Left lung (tissue), 10 donors: ENCODE measurements around the gene AGBL1. TPM values are rescaled to one million over a fixed set of nuclear protein-coding genes. Genes with fewer than 3 reads are reported as not detected.
A peak's percentile ranks its signal among the peaks of the same experiment; 100 is the strongest.

Source experiments
- ATAC-seq: fragments of 200-7000 bp; cut with Tn5 transposase; one replicate; pipeline ENCODE4 v1.9.1; 2020; ENCODE audit warnings: moderate library complexity
- DNase-seq, 4 donors: peaks; one replicate each; pipeline ENCODE4 v3.0.0-alpha.2; 2013 to 2020
- H3K27ac ChIP-seq, 2 donors: fragments of 200-600 bp; sonication (generic) in 1 of 2; one replicate each; pipeline versions ENCODE4 v1.5.0 to v1.8.0; 2020 to 2021
- H3K27me3 ChIP-seq, 2 donors: fragments of 200-600 bp; sonication (generic) in 1 of 2; one replicate each; pipeline versions ENCODE4 v1.5.0 to v1.8.0; 2020 to 2021
- H3K36me3 ChIP-seq, 2 donors: fragments of 200-600 bp; sonication (generic) in 1 of 2; one replicate each; pipeline versions ENCODE4 v1.5.0 to v1.8.0; 2020 to 2021
- H3K4me1 ChIP-seq, 2 donors: fragments of 200-600 bp; one replicate each; pipeline ENCODE4 v1.8.0; 2021
- H3K4me3 ChIP-seq, 2 donors: fragments of 200-600 bp; sonication (generic) in 1 of 2; one replicate each; pipeline versions ENCODE4 v1.5.0 to v1.8.0; 2020 to 2021; ENCODE audit warnings: mild to moderate bottlenecking in 1 of 2
- H3K9me3 ChIP-seq, 2 donors: fragments of 200-600 bp; sonication (generic) in 1 of 2; one replicate each; pipeline versions ENCODE4 v1.5.0 to v1.8.0; 2020 to 2021
- intact Hi-C, 2 donors: fragments of 100-400 bp; cut with DNase I; formaldehyde crosslinking; loops; one replicate each; pipeline versions ENCODE4 v1.11.2 to v1.14.2; 2022
- polyA plus RNA-seq, 6 donors: library from polyadenylated mRNA; unstranded; fragments of 120-200 nt; gene quantifications; one replicate each; pipeline ENCODE4 v1.2.1, GENCODE V29; 2013; ENCODE audit not compliant: insufficient read length in 6 of 6
- total RNA-seq, 2 donors: library from RNA; stranded (reverse); fragmentation: NEBNext Ultra II Directional; extraction: Animal tissue kit (Norgen Biotek cat#: 25700); gene quantifications; one replicate each; pipeline ENCODE4 v1.2.1, GENCODE V29; 2021
- TF ChIP-seq, protein P1 (sequence below), 2 donors: fragments of 200-600 bp; sonication (generic) in 1 of 2; IDR thresholded peaks; one replicate each; pipeline versions ENCODE4 v1.5.0 to v1.8.0; 2021; ENCODE audit warnings: antibody characterized with exemption in 2 of 2
- donor health status: DM: no; HTN: yes; CAD: no.
- donor health status: DM: no; HTN: no; CAD: no.

Gene AGBL1
- total and polyA plus RNA-seq, 8 donors, result 0.01 to 3.3 (median 0.11) TPM; not detected in 1

DNA sequence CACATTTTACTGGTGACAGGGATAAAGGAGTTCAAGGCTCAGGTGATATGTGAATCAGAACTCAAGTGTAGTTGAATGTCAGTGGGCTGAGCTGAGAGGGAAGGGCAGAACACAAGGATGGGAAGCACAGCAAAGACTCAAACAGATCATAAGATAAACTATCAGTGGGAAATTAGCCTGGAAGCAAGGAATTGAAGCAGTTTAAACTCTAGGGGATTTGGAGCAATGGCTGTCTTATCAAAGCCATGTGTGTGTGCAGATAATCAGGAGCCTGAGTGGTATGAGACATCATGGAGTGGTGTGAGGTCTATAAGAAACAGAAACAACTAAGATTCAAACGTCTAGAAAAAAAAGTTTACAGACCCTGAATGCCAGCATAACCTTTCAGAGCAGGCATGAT lies 634.6 kb downstream of the AGBL1 start:
- Histone ChIP-seq H3K27me3 (no peaks in the 10 kb centered on the region), H3K4me1 (no peaks in the 10 kb centered on the region), H3K9me3 (no peaks in the 10 kb centered on the region), H3K36me3 (no peaks in the 10 kb centered on the region), H3K4me3 (no peak overlapping the region), H3K27ac (no peak overlapping the region)
- TF ChIP-seq, protein P1, sequence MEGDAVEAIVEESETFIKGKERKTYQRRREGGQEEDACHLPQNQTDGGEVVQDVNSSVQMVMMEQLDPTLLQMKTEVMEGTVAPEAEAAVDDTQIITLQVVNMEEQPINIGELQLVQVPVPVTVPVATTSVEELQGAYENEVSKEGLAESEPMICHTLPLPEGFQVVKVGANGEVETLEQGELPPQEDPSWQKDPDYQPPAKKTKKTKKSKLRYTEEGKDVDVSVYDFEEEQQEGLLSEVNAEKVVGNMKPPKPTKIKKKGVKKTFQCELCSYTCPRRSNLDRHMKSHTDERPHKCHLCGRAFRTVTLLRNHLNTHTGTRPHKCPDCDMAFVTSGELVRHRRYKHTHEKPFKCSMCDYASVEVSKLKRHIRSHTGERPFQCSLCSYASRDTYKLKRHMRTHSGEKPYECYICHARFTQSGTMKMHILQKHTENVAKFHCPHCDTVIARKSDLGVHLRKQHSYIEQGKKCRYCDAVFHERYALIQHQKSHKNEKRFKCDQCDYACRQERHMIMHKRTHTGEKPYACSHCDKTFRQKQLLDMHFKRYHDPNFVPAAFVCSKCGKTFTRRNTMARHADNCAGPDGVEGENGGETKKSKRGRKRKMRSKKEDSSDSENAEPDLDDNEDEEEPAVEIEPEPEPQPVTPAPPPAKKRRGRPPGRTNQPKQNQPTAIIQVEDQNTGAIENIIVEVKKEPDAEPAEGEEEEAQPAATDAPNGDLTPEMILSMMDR (IDR thresholded peaks at IDR 0.05), result no peak
- intact Hi-C loops, result no loop called here
- ATAC-seq, result no peak
- DNase-seq, result no peak

DNA sequence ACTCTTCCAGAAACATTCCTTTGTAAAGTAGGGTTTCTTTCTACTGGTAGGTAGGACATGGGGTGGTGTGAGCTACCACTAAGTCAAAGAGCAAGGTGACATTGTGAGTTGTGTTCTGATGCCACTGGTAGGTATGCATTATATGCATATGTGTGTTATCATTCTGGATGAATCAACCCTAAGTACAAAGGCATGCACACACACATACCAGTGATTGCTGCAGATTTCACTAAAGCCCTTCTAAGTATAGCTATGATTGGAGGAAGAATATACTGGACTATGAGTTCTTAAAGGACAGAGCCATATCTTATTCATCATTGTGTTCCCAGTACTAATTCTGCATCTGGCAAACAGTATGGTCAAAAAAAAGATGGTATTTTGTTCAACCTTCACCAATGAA lies 646.0 kb downstream of the AGBL1 start:
- Histone ChIP-seq H3K36me3 (no peaks in the 10 kb centered on the region), H3K9me3 (no peaks in the 10 kb centered on the region), H3K4me1 (no peaks in the 10 kb centered on the region), H3K4me3 (no peak overlapping the region), H3K27ac (no peak overlapping the region), H3K27me3 (no peaks in the 10 kb centered on the region)
- TF ChIP-seq, protein P1 (IDR thresholded peaks at IDR 0.05), result no peak
- no peak for DNase-seq
- intact Hi-C loops, result no loop called here
- no peak for ATAC-seq

DNA sequence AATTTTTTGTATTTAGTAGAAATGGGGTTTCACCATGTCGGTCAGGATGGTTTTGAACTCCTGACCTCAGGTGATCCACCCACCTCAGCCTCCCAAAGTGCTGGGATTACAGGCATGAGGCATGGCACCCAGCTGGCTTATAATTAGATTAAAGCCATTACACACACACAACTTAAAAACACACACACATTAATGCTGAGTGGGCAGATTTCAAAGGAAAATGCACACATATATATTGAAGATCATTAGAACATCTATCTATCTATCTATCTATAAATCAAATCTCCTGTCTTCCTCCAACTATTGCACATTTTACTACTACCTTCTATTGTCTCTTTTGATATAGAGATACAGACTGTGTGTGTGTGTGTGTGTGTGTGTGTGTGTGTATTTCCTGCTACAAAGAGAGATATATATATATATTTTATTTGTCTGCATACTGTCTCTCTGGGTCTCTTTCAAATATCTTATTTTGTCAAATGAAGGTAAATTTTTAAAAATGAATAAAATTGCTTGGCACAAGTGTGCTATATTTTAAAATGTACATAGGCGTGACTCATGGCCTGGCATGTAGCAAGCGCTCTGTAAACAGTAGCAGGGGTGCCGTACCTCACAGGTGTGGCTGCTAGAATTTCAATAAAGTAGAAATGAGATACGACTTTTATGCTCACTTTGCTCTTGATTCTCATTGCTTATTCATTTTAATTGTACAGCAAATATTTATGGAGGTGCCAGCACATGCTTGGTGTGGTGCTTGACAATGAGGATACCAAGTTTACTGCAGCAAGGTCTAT lies 655.8 kb downstream of the AGBL1 start:
- intact Hi-C loops, result no loop called here
- no peak for DNase-seq

DNA sequence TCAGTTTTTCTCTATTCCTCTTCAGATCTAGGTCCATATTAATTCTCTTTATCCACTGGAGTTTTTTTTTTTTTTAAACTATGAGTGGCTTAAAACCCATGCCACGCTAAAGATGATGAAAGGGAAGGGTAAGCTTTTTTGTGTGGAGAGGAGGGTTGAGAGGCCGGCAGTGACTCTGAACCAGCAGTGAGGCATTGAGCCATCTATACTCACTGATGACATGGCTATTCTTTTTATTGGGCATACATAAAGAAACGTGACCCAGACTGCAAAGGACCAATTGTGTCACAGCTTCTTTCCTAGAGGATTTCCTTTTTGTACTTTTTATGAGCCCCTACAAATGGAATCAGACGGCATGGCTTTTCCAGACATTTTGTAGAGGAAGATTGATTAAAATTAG lies 662.2 kb downstream of the AGBL1 start:
- no peaks in the 10 kb centered on the region for H3K9me3 ChIP-seq
- DNase-seq (no peak), ATAC-seq (no peak)
- H3K27me3 ChIP-seq, result no peaks in the 10 kb centered on the region
- no peak overlapping the region for H3K27ac ChIP-seq
- H3K36me3 ChIP-seq, result no peaks in the 10 kb centered on the region
- no peak overlapping the region for H3K4me3 ChIP-seq
- TF ChIP-seq, protein P1 (IDR thresholded peaks at IDR 0.05), result no peak
- no peaks in the 10 kb centered on the region for H3K4me1 ChIP-seq
- intact Hi-C loops, result no loop called here

More for the DNA sequence above, 655.8 kb downstream of the AGBL1 start:
- no peaks in the 10 kb centered on the region for H3K36me3 ChIP-seq
- no peaks in the 10 kb centered on the region for H3K4me1 ChIP-seq
- ATAC-seq, result peak; percentile 34
- TF ChIP-seq, protein P1 (IDR thresholded peaks at IDR 0.05), result no peak
- no peaks in the 10 kb centered on the region for H3K27me3 ChIP-seq
- no peak overlapping the region for H3K4me3 ChIP-seq
- no peaks in the 10 kb centered on the region for H3K9me3 ChIP-seq
- H3K27ac ChIP-seq, result no peak overlapping the region

DNA sequence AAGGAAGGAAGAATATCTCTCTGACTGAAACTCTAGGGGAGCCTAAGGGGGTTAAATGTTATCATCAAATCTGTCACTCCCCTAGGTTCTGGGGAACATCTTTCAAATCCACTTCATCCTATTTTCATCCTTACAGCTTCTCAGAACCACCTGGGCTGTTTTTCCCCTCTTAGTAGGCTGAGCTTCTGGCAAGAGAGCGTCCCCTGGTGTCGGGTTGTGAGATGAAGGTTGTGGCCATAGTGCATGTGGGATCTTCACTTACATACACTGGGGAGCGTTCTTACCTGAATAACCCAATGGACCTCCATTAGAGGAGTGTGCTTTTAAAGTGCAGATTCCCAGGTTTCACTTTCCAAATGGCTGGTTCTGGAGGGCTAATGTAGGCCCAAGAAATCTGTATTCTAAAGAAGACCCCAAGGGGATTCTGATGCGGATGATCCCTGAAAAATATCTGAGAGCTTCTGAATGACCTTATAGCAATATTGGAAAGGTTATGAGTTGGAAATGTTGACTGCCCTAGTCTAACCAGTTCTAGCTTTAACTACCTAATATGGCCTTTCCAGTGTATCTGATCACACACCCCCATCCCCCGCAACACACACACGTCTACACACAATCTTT lies 663.7 kb downstream of the AGBL1 start:
- intact Hi-C loops, result no loop called here
- Histone ChIP-seq H3K9me3 (no peaks in the 10 kb centered on the region), H3K36me3 (no peaks in the 10 kb centered on the region), H3K4me1 (no peaks in the 10 kb centered on the region), H3K4me3 (no peak overlapping the region), H3K27me3 (no peaks in the 10 kb centered on the region), H3K27ac (no peak overlapping the region)
- TF ChIP-seq, protein P1 (IDR thresholded peaks at IDR 0.05), result no peak
- DNase-seq (peak in 1 of 4 donors; percentile 21), ATAC-seq (peak; percentile 43)
